Fibroblast of pulmonary artery (primary cell): ENCODE measurements around the gene ANK2.

Experiments
- DNase-seq: peaks from one replicate; pipeline ENCODE4 v3.0.0-alpha.2; 2010; ENCODE audit warnings: low read depth
- H3K4me3 ChIP-seq: replicated peaks from 2 replicates; pipeline ENCODE4 v1.5.1; 2011; ENCODE audit warnings: low read depth, mild to moderate bottlenecking, control low read depth, low read length, moderate library complexity
- CTCF ChIP-seq: IDR thresholded peaks from 2 replicates; pipeline ENCODE4 v1.5.1; 2011; ENCODE audit warnings: mild to moderate bottlenecking, control low read depth, low read length, inconsistent platforms; ENCODE audit errors: missing control alignments

ANK2 gene

GRCh38 chr4:113394730-113395530, 345.5 kb downstream of the ANK2 start:
- DNase-seq: peak; percentile 95
- TF ChIP-seq CTCF: peak; percentile 65
- no peak overlapping the region for H3K4me3 ChIP-seq

- DNase-seq: peak; percentile 94
Observed at GRCh38 chr4:113397114-113397701, 347.8 kb downstream of the ANK2 start.

GRCh38 chr4:113398441-113399143, 349.1 kb downstream of the ANK2 start:
- no peak overlapping the region for H3K4me3 ChIP-seq
- DNase-seq: no peak
- TF ChIP-seq CTCF: no peak

More at GRCh38 chr4:113397114-113397701, 347.8 kb downstream of the ANK2 start:
- H3K4me3 ChIP-seq: no peak overlapping the region
- TF ChIP-seq CTCF: no peak

- H3K4me3 ChIP-seq: no peak overlapping the region
- DNase-seq: no peak
- TF ChIP-seq CTCF: no peak
Observed at GRCh38 chr4:113404167-113404571, 354.7 kb downstream of the ANK2 start.

GRCh38 chr4:113404841-113405240, 355.4 kb downstream of the ANK2 start:
- peak; percentile 45 for DNase-seq
- no peak for TF ChIP-seq CTCF
- H3K4me3 ChIP-seq: no peak overlapping the region

- DNase-seq: no peak
- no peak overlapping the region for H3K4me3 ChIP-seq
- TF ChIP-seq CTCF: no peak
Observed at GRCh38 chr4:113405874-113406722, 356.6 kb downstream of the ANK2 start.
